NCI-H2107 treated with DMSO at 0.1 percent for 48 hours (cell line): Measurements from ENCODE around the gene LARP4B.

ENCODE experiments used
- DNase-seq: peaks from one replicate; lab custom pipeline; 2025; ENCODE audit not compliant: unreplicated experiment; lab: John Stamatoyannopoulos, UW

The LARP4B gene

GRCh38 chr10:810351-810846 lies 121.1 kb downstream of the LARP4B start:
- DNase-seq = no peak

GRCh38 chr10:809671-810350 lies 121.7 kb downstream of the LARP4B start:
- DNase-seq = no peak

- DNase-seq = no peak
Measured at GRCh38 chr10:807958-808353, 123.5 kb downstream of the LARP4B start.

- DNase-seq = no peak
Measured at GRCh38 chr10:807163-807957, 124.1 kb downstream of the LARP4B start.

GRCh38 chr10:806451-807162 lies 124.9 kb downstream of the LARP4B start:
- no peak for DNase-seq

- DNase-seq = no peak
Measured at GRCh38 chr10:805620-806305, 125.7 kb downstream of the LARP4B start.

GRCh38 chr10:804787-805619 lies 126.5 kb downstream of the LARP4B start:
- no peak for DNase-seq

- DNase-seq = no peak
Measured at GRCh38 chr10:804191-804781, 127.2 kb downstream of the LARP4B start.

GRCh38 chr10:803041-803741 lies 128.3 kb downstream of the LARP4B start:
- DNase-seq = no peak

- no peak for DNase-seq
Measured at GRCh38 chr10:802506-802905, 129.0 kb downstream of the LARP4B start.

GRCh38 chr10:797179-797578 lies 134.3 kb downstream of the LARP4B start:
- DNase-seq = no peak

GRCh38 chr10:796233-796632 lies 135.3 kb downstream of the LARP4B start:
- no peak for DNase-seq

- DNase-seq = no peak
Measured at GRCh38 chr10:794382-794956, 137.0 kb downstream of the LARP4B start.

GRCh38 chr10:792792-793100 lies 138.8 kb downstream of the LARP4B start:
- no peak for DNase-seq

- no peak for DNase-seq
Measured at GRCh38 chr10:792083-792791, 139.3 kb downstream of the LARP4B start.

- DNase-seq = no peak
Measured at GRCh38 chr10:791639-792038, 139.9 kb downstream of the LARP4B start.

- DNase-seq = no peak
Measured at GRCh38 chr10:790821-791551, 140.5 kb downstream of the LARP4B start.
